Activated CD4-positive, CD25-positive, alpha-beta regulatory T cell (primary cell): Measurements from ENCODE around the gene STK32C.

ENCODE experiments used
- DNase-seq, 4 experiments: peaks; one replicate each; lab custom pipeline; 2025; lab: John Stamatoyannopoulos, UW

The STK32C gene

DNA sequence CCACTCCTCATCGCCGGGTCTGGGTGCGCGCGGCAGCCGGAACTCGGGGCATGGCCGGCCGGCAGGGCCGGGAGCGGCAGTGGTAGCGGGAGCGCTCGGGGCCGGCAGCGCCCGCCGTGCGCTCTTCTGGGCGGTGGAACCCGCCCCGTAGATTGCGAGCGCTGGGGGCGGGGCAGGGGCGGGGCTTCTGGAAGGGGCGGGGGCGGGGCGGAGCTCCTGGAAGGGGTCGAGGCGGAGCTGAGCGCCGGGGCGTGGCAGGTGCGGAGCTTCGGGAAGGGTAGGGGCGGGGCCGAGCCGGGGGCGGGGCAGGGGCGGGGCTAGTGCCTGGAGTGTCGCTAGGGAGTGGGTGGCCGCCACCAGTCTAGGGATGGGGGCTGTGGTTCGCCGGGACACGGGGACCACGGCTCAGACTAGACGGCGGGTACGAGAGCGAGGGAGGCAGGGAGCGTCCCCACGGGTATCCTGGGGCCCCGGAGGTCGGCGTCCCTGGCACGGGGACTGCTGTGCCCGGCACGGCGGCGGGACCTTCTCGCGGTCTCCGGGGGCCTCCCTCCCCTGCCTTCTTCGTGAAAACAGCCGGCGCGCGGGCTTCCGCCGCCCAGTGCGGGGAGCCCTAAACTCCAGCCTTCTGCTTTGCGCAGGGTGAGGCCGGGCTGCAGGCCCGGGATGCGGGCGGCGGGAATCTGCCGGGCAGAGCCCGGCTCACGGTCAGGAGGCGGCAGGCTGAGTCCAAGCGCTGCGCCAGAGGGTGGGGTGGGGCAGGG is at the start of gene STK32C:
Gene STK32C, minus strand, starts transcription at position 128 of the 764 bp plus-strand sequence. Its CDS starts 117 bp downstream, at position 11.
- DNase-seq = peak; percentile 91 to 94 (median 93)

DNA sequence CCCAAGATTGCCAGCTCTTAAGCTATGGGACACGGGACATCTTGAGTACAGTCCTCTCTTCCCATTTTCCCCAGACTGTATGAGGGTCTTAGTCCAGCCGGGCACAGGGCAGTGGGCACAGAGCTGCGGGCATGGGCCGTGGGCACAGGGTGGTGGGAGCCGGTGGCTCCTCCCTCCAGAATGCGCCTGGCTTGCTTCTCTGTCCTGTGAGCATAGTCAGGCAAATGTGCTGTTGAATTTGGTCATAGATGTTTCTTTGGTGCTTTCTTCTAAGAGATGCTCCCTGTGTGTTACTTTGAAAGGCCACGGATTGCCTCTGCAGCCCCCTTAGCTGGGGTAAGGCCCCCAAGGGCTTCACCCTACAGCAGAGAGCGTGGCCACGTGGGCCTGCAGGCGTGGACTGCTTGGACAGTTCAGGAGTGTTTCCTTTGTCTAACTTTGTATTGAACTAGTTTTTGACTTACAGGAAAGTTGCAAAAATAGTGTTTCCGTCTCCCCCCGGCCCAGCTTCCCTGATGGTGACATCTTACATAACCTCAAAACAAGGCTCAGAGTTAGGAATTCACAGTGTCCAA is 49.0 kb upstream of the STK32C start:
- DNase-seq = no peak

DNA sequence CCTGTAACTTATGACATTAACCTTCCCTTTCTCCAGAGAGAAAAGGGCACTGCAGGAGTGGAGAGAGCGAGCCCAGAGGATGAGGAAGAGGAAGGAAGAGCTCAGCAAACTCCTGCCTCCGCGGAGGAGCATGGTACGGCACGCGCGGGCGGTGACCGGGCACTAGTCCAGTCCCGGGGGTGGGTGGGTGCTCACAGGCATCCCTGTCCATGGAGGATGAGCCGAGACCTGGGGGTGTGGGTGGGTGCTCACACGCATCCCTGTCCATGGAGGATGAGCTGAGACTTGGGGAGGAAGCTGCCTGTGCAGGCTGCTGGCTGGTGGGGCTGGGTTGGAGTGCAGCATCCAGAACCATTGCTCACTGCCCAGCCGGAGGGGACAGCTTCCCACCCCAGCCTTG is 48.0 kb upstream of the STK32C start:
- no peak for DNase-seq

DNA sequence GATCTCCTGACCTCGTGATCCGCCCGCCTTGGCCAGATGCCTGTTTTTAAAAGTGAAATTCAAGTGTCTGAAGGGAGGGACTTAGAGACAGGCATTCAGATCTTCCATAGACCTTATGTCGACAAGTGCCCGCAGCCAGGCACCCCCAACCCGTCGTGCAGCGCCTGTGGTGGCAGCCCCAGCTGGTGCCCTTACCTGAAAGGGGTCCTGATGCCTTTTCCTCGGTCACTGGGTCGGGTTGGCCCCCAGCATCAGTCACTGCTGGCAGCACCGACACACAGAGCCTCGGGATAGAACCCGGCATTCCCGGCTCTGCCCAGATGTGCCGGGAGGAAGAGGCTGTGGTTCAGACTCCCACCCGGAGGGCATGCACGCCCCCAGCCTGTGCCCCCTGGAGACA is 47.5 kb upstream of the STK32C start:
- DNase-seq = no peak

DNA sequence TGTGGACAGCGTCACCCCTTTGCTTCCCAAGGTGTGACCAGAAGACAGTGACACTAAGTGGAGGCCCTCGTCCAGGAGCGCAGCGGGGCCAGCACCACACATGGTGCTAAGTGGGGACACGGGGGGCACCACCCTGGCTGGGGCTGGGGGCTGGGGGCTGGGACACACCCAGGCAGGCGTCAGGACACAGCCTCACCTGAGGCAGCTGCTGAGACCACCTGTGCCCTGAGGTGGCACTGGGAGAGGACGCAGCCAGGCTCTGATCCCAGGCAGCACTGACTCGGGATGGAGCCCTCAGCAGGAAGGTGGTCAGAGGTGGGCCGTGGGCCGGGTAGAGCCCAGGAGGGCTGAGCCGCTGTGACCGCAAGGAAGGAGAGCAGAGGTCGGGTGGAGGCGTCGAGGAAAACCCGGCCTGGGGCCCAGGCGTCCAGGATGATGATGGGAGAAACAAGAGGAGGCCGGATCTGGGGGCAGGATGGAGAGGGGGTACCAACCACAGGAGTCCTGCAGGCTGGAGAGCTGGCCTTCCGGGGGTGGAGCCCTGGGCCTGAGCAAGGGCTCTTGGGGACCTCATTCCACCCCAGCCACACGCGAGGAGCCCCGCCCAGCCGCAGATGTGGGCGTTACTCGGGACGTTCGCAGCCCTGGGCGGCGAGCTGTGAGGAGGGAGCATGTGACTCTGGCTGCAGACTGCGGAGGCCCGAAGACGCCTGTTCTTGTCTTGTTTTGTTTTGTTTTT is 46.8 kb upstream of the STK32C start:
- no peak for DNase-seq

DNA sequence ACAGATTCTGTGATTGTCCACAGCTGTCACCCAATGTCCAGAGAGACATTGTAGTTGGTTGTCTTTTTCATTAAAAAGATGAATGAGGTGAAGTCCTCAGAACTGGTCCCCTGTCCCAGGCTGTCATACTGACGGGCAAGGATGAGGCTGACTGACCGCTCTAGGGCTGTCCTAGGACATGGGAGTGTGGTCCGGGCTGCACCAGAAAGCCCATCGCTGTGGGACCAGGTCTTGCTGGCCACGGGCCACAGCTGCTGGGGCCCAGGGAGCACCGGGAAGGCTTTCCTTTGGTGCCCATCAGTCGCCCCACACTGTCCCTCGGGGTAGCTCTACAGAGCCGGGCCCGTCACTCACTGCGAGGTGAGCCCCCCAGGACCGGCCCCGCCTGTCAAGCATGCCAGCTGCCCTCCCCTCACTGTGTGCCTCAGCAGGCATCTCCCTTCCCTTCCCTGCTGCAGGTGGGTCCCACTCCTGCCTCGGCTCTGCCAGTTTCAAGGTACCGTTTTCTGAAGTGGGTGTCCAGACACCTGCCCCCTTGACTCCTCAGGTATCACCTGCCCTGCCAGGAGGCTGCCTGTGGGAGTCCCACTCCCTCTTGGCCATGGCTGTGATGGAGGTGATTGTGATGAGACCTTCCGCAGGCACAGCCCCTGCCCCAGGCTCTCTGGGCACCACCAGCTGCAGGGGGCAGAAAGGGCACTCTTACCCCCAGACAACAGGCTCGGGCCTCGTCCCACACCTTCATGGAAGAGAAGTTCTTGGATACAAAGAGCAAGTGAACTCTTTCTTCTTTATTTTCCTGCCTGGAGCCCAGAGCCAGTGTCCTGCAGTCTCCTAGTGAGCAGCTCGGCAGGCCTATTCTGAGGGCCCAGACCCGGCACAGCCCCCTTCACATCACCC is 46.0 kb upstream of the STK32C start:
- no peak for DNase-seq

DNA sequence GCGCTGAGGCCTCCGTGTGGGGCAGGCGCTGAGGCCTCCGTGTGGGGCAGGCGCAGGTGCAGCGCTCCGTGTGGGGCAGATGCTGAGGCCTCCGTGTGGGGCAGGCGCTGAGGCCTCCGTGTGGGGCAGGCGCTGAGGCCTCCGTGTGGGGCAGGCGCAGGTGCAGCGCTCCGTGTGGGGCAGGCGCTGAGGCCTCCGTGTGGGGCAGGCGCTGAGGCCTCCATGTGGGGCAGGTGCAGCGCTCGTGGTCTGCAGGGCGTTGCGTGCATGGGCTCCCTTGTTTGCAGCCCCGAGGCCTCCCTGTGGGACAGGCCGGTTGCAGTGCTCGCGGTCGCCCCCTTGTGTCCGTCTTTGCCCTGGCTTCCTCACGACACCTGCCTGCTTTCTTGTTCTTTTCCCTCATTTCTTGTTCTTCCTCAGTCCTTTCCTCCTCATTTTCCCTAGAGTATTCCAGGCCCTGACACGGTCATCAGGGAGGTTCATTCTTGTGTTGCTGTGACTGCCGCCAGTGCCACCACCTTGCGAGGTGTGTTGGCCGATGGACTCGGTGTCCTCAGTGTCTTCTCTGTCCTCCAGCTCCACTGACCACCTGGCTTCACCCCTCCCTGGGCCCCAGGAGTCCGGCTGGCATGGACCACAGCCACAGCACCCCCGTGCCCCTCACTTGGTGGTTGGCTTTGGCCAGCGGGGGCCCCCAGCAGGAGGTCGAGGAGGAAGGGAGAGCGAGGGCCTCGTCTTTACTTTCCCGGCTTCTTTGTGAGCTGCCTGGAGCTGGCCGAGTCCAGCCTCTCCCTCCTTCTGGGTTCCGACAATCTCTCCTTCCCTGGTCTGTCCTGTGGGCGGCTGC is 44.9 kb upstream of the STK32C start:
- peak; percentile 54 to 73 (median 67) for DNase-seq

DNA sequence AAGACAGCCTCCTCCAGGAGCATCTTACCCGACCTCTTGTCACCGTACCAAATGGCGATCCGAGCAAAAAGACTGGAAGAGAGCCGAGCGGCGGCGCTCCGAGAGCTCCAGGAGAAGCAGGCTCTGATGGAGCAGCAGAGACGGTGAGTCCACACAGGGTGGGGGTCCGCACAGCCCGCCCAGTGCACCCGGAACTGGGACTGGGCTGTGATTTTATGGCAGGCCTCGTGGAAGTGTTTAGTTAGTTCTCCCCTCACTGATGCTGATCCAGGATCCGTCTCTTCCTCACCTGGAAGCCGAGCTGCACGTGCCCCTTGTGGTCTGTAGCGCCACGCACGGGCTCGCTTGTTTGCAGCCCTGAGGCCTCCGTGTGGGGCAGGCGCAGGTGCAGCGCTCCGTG is 43.9 kb upstream of the STK32C start:
- DNase-seq = no peak

DNA sequence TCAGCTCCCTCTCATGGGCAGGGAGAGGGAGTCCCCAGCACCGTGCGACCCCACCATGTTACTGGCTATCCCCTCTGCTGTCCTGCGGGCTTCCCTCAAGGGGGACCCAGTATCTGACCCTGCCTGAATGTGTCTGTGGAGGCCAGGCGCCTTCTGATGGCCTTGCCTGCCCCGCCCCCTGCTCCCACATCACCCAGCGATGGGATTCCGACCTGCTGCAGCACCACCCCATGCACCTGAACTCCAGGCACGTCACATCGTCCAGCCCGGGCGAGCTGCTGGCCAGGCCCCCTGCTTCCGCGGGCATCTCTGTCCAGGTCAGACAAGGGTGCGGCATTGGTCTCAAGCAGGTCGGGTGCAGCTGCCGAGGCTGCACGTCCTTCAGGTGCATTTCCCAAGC is 43.2 kb upstream of the STK32C start:
- no peak for DNase-seq

DNA sequence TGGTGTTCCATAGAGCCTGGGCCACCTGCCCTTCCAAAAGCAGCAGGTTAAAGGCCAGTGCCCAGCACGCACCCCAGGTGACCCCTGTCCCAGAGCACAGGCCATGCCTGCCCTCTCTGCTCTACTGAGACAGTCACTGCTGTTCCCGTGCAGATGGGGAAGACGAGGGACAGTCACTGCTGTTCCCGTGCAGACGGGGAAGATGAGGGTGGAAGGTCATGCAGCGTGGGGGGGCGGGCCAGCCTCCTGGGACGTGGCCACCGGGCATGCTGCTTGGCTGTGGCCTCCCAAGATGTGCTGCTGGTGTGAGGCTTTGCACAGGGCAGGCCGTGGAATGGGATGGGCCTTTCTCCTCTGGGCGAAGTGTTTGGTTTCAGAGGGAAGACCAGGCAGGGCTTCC is 42.6 kb upstream of the STK32C start:
- DNase-seq = no peak

DNA sequence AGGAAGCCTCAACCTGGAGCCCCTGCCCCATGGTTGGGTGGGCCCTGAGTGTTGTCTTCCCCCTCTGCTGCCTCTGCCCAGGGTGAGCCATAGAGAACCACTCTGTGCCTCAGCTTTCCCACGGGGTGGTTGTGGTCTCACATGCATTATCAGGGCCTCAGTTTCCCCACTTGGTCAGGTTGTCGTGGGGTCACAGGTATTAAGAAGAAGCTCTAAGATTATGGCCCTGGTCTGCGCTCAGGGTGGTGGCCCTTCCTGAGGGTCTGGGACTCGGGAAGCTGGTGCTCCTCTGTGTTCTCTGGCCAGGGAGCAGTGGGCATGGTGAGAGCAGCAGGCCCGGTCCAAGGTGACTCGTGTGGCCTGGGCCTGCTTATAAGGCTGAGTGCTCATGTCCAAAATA is 42.0 kb upstream of the STK32C start:
- DNase-seq = no peak

DNA sequence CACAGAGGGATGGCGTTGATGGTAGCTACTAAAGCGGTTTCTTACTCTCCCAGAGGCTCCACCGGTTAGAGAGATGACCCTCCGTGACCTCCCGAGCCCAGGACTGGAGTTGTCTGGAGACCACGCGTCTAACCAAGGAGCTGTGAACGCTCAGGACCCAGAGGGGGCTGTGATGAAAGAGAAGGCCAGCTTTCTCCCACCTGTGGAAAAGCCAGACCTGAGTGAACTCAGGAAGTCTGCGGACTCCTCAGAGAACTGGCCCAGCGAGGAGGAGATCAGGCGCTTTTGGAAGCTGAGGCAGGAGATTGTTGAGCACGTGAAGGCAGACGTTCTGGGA is 40.1 kb upstream of the STK32C start:
- no peak for DNase-seq

DNA sequence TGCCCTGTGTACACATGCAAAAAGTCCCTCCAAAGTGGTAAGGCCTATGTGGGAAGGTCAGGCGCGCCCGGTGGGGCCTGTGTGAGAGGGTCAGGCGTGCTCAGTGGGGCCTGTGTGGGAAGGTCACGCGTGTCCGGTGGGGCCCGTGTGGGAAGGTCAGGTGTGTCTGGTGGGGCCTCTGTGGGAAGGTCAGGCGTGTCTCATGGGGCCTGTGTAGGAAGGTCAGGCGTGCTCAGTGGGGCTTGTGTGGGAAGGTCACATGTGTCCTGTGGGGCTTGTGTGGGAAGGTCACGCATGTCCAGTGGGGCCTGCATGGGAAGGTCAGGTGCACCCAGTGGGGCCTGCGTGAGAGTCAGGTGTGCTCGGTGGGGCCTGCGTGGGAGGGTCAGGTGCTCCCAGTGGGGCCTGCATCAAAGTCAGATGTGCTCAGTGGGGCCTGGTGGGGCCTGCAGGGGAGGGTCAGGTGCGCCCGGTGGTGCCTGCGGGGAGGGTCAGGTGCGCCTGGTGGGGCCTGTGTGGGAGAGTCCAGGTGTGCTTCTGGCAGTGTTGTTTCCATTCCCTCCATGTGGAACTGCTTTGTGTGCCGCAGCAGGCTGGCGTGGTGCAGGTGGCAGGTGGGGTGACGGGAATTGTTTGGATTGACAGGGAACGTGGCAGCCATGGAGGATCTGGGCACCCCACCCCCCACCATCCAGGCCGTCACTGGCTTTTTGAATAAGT is 39.6 kb upstream of the STK32C start:
- DNase-seq = no peak

DNA sequence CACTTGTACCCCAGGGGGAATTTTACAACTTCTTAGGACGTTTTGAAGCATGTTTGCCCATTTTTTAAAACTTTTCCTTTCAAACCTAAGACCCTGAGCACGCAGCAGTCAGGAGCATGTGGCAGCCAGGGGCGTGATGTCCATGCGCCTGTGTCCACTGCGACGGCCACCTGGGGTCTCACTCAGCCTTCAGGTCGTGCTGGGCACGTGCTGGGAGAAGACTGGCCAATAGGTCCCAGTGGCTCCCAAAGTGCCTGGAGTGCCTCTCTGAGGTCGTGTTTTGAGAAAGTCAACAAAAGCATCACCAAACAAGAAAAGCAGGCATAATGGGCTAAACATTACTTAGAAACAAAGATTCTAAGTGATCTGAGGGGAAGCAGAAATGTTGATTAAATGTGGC is 39.1 kb upstream of the STK32C start:
- DNase-seq = no peak

DNA sequence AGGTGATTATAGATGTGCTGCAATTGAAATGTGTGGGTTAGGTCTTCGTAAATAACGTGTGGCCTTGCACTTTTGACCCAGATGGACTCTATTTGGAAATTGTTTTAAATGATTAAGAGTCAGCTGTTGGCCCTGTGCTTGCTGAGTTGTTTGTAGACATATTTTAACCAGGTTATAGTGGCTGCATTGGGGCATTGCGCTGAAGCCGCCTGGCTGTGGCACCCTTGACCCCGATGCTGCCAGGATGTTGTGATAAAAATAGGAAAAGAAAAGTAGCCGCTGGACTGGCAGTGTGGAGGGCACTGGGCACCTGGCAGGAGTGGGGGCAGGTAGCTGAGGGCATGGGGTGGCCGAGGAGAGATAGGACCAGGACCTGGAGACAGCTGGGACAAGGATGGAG is 37.6 kb upstream of the STK32C start:
- DNase-seq = no peak

DNA sequence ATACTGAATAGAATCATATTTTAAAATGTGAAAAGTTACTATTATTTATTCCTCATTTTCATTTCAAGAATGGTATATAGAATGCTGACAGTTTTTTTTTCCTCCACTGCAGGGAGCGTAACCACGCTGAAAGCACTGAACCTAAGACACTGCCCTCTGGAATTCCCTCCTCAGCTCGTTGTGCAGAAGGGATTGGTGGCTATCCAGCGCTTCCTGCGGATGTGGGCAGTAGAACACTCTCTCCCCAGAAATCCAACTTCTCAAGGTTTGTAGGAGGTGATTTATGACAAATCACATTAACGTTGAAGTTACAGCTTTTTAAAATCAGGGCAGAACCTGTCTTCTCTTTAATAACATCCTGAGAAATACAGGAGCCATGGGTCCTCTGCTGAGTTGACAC is 36.6 kb upstream of the STK32C start:
- no peak for DNase-seq

DNA sequence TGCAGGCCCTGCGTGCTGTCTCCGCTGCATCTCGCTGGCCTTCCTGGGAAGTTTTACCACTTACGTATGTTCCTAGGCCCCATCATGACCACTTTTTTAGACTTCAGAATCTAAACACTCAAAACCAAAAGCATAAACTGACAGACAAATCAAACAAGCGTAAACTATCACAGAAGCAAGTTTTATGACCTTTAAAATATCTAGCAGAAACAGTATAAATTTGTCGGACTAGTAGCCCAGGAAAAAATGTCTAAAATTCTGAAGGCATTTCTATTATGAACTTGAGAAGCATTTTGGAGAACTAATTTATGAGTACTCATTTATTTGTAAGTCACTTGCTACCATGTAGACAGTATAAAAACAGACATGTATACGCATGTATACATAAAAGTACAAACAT is 34.8 kb upstream of the STK32C start:
- DNase-seq = no peak

DNA sequence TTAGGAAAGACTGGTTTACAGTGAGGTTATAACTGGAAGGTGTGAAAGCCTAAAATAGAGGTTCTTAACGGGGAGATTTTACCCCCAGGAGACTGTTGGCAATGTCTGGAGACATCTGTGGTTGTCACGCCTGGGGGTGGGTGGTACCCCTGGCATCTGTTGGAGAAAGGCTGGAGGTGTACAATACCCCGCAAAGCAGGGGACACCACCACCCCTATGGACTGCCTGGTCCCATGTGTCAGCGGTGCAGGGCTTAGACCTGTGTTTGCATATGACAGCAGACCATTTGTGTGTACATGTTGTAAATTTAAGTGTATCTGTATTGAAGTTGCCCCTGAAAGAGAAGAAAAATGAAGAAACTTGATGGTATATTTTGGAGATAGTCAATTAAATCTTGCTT is 34.0 kb upstream of the STK32C start:
- DNase-seq = no peak

DNA sequence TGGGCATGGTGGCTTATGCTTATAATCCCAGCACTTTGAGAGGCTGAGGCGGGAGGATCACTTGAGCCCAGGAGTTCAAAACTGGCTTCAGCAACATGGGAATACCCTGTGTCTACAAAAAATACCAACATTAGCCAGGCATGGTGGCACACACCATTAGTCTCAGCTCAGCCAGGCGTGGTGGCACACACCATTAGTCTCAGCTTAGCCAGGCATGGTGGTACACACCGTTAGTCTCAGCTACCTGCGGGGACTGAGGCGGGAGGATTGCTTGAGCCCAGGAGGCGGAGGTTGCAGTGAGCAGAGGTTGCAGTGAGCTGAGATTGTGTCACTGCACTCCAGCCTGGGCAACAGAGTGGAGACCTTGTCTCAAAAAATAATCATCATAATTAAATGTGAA is 33.3 kb upstream of the STK32C start:
- DNase-seq = no peak

DNA sequence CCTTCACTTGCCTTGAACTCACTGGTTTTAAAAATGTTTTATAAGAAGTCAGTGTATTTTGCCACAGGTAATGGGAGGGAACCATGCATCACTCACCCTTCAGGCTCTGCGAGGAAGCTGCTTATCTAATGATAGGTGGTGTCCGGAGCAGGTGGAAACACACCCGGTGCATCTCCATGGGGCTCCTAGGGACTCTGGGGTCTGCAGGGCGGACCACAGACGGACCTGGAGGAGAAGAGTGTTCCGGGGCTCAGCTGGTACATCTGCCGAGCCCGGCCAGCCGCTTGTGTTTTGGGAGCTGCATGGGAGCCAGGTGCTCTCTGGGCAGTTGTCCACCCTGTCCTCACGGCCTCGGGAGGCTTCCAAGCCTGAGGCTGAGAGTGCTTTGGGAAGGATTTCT is 31.5 kb upstream of the STK32C start:
- no peak for DNase-seq

DNA sequence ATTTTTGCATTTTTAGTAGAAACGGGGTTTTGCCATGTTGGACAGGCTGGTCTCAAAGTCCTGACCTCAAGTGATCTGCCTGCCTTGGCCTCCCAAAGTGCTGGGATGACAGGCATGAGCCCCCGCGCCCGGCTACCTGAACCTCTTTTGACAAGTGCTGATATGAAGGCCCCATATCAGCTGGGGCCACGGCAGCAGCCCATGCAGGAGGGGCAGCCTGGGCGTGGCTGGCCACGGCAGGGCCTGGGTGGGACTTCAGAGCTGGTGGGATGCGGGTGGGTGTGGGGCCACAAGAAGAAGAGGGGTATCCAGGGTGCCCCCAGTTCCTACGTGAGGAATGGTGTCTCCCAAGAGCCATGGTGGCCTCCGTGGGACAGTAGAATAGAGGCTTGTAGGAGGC is 31.1 kb upstream of the STK32C start:
- no peak for DNase-seq
